Prostate gland (tissue), 2 donors: ENCODE results near the gene ITGA3.

ENCODE experiments used
- CTCF ChIP-seq, 4 experiments: fragments of 200-600 bp in 2 of 4; fragments of 450-650 bp in 2 of 4; sonication (generic) in 2 of 4; IDR thresholded peaks; 1 replicate in 3 of 4; 2 replicates in 1 of 4; pipeline ENCODE4 v1.5.1; 2016 to 2019; ENCODE audit warnings: antibody characterized with exemption in 4 of 4, mild to moderate bottlenecking in 2 of 4, moderate library complexity in 2 of 4
- POLR2A ChIP-seq: fragments of 450-650 bp; IDR thresholded peaks from one replicate; pipeline ENCODE4 v1.6.1; 2016; ENCODE audit warnings: antibody characterized with exemption, mild to moderate bottlenecking

DNA sequence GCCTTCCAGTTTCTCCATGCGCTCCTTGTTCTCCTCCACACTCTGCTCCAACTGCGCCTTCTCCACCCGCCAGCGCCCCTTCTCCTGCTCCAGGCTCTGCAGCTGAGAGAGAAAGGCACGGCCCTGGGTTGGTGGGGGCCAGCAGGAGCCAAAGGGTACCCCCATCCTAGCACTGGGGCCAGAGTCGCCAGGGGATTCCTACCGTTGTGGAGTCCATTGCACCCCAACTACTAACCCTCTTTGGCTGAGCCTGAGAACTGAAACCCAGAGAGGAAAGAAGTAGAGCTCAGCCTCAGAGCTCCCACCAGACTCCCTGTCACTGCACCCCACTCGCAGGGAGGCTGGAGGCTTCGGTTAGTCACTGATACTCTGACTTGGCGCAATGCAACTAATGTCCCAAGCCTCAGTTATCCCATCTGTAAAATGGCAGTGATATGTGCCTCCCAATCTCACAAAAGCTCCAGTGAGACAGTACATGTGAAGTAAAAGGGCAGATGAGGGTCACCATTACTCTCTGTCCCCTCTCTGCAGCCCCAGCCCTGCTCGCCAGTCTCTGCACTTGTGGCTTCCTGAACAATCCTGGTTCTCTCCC is 80.3 kb downstream of the ITGA3 start:
- TF ChIP-seq CTCF (IDR thresholded peaks at IDR 0.05): no peak
- TF ChIP-seq POLR2A: no peak
